Astrocyte of the cerebellum (primary cell): ENCODE data around the gene UBE2U.

Experiments used
- DNase-seq: peaks from one replicate; pipeline ENCODE4 v3.0.0-alpha.2; 2011; ENCODE audit warnings: low read depth
- H3K4me3 ChIP-seq: 2 replicates; pipeline ENCODE4 v1.5.1; 2011; ENCODE audit warnings: mild to moderate bottlenecking, low read depth, low read length, moderate library complexity
- CTCF ChIP-seq: IDR thresholded peaks from 2 replicates; pipeline ENCODE4 v1.5.1; 2012; ENCODE audit warnings: low read length, low read depth, moderate library complexity, mild to moderate bottlenecking; ENCODE audit errors: missing control alignments
- in situ Hi-C: cut with HindIII; loops from 2 replicates; pipeline ENCODE4 v1.10.0; 2017; ENCODE audit warnings: low sequenced_read_pairs

Gene UBE2U

GRCh38 chr1:64163970-64164369 is 39.5 kb upstream of the UBE2U start:
- no peak overlapping the region for H3K4me3 ChIP-seq
- in situ Hi-C loops, result no loop called here
- no peak for DNase-seq
- peak; percentile 77 for TF ChIP-seq CTCF

- DNase-seq, result no peak
- in situ Hi-C loops, result no loop called here
- no peak for TF ChIP-seq CTCF
- no peak overlapping the region for H3K4me3 ChIP-seq
These were observed 36.8 kb upstream of the UBE2U start for GRCh38 chr1:64166629-64167028.

GRCh38 chr1:64167176-64167575 is 36.2 kb upstream of the UBE2U start:
- TF ChIP-seq CTCF, result no peak
- no peak for DNase-seq
- H3K4me3 ChIP-seq, result no peak overlapping the region
- in situ Hi-C loops, result no loop called here

GRCh38 chr1:64171246-64171645 is 32.2 kb upstream of the UBE2U start:
- DNase-seq, result no peak
- H3K4me3 ChIP-seq, result no peak overlapping the region
- in situ Hi-C loops, result no loop called here
- no peak for TF ChIP-seq CTCF

- no peak overlapping the region for H3K4me3 ChIP-seq
- no peak for TF ChIP-seq CTCF
- no peak for DNase-seq
- in situ Hi-C loops, result no loop called here
These were observed 31.6 kb upstream of the UBE2U start for GRCh38 chr1:64171797-64172281.

- TF ChIP-seq CTCF, result no peak
- H3K4me3 ChIP-seq, result no peak overlapping the region
- DNase-seq, result no peak
- in situ Hi-C loops, result no loop called here
These were observed 30.9 kb upstream of the UBE2U start for GRCh38 chr1:64172458-64172983.

GRCh38 chr1:64173336-64173940 is 30.0 kb upstream of the UBE2U start:
- no peak for TF ChIP-seq CTCF
- no peak for DNase-seq
- in situ Hi-C loops, result no loop called here
- no peak overlapping the region for H3K4me3 ChIP-seq
